Mammary epithelial cell (primary cell): ENCODE results near the gene ZNF273.
"Not testable (repeated sequence)": the region's sequence is repeated elsewhere in the genome, so short reads cannot be mapped to it uniquely, and the experiment has no call there.

Source experiments
- EZH2 ChIP-seq: IDR thresholded peaks from 2 replicates; pipeline ENCODE4 v1.6.1; 2012; ENCODE audit warnings: low read length, inconsistent platforms, borderline replicate concordance
- TF ChIP-seq, protein P1 (sequence below), 2 donors: IDR thresholded peaks in 1 of 2; conservative IDR thresholded peaks in 1 of 2; 2 replicates each; pipeline ENCODE4 v1.5.1; 2011 to 2012; ENCODE audit warnings: inconsistent platforms in 2 of 2, low read length in 2 of 2, mild to moderate bottlenecking in 2 of 2, control low read depth in 1 of 2, low read depth in 1 of 2; ENCODE audit not compliant: insufficient read depth in 1 of 2; ENCODE audit errors: extremely low read depth in 1 of 2

- TF ChIP-seq, protein P1, sequence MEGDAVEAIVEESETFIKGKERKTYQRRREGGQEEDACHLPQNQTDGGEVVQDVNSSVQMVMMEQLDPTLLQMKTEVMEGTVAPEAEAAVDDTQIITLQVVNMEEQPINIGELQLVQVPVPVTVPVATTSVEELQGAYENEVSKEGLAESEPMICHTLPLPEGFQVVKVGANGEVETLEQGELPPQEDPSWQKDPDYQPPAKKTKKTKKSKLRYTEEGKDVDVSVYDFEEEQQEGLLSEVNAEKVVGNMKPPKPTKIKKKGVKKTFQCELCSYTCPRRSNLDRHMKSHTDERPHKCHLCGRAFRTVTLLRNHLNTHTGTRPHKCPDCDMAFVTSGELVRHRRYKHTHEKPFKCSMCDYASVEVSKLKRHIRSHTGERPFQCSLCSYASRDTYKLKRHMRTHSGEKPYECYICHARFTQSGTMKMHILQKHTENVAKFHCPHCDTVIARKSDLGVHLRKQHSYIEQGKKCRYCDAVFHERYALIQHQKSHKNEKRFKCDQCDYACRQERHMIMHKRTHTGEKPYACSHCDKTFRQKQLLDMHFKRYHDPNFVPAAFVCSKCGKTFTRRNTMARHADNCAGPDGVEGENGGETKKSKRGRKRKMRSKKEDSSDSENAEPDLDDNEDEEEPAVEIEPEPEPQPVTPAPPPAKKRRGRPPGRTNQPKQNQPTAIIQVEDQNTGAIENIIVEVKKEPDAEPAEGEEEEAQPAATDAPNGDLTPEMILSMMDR (conservative IDR thresholded peaks at IDR 0.05 in 1 of 2, IDR thresholded peaks at IDR 0.05 in 1 of 2; ENCODE audit: extremely low read depth in 1 of 2, insufficient read depth in 1 of 2, low read depth in 1 of 2, low read length in 2 of 2), result not testable (repeated sequence)
- not testable (repeated sequence) for TF ChIP-seq EZH2
Measured at GRCh38 chr7:64948774-64949173, 45.7 kb downstream of the ZNF273 start.
